ENCODE data around the gene LYG2.
"Not testable (repeated sequence)": the region's sequence is repeated elsewhere in the genome, so short reads cannot be mapped to it uniquely, and the experiment has no call there.

The LYG2 gene

GRCh38 chr2:99200076-99200800 is 55.2 kb downstream of the LYG2 start:
- DNase-seq, result no peak

- DNase-seq, result no peak
Observed at GRCh38 chr2:99198103-99198841, 57.2 kb downstream of the LYG2 start.

- not testable (repeated sequence) for DNase-seq
Observed at GRCh38 chr2:99192364-99192763, 63.1 kb downstream of the LYG2 start.

Data from NCI-H524 treated with DMSO at 0.1 percent for 48 hours (cell line).